Keratinocyte (primary cell): ENCODE measurements around the gene INAFM1. TPM values are rescaled to one million over a fixed set of nuclear protein-coding genes. Genes with fewer than 3 reads are reported as not detected.

Experiments
- DNase-seq: peaks from one replicate; pipeline ENCODE4 v3.0.0-alpha.2; 2011; ENCODE audit warnings: low read depth, missing footprints, low spot score
- FAIRE-seq: peaks from 2 replicates; lab custom pipeline; 2011; peaks lifted over from hg19 to GRCh38; lab: Jason Lieb, UNC
- H2AFZ ChIP-seq: 2 replicates; pipeline ENCODE4 v1.6.0; 2012; ENCODE audit warnings: low read length, control low read depth, inconsistent platforms; ENCODE audit not compliant: control insufficient read depth
- H3K27ac ChIP-seq: 2 replicates; pipeline ENCODE4 v1.5.1; 2011; ENCODE audit warnings: low read length; ENCODE audit not compliant: control insufficient read depth, insufficient read depth
- H3K27me3 ChIP-seq: 3 replicates; pipeline ENCODE4 v1.6.0; 2011; ENCODE audit warnings: low read length; ENCODE audit not compliant: control insufficient read depth, insufficient read depth; ENCODE audit errors: extremely low read depth
- H3K36me3 ChIP-seq, 2 experiments: 2 replicates in 1 of 2; 3 replicates in 1 of 2; pipeline ENCODE4 v1.5.1; 2011; ENCODE audit warnings: low read length in 2 of 2, mild to moderate bottlenecking in 1 of 2; ENCODE audit not compliant: control insufficient read depth in 2 of 2, insufficient read depth in 2 of 2; ENCODE audit errors: extremely low read depth in 1 of 2
- H3K4me1 ChIP-seq: 3 replicates; pipeline ENCODE4 v1.5.1; 2011; ENCODE audit warnings: low read length; ENCODE audit not compliant: control insufficient read depth, insufficient read depth; ENCODE audit errors: extremely low read depth
- H3K4me2 ChIP-seq: 3 replicates; pipeline ENCODE4 v1.6.0; 2011; ENCODE audit warnings: low read depth, low read length; ENCODE audit not compliant: control insufficient read depth, insufficient read depth; ENCODE audit errors: extremely low read depth
- H3K4me3 ChIP-seq, 3 experiments: fragments of 200-600 bp in 1 of 3; sonication (generic) in 1 of 3; 2 replicates in 2 of 3; 3 replicates in 1 of 3; pipeline ENCODE4 v1.5.1; 2011 to 2016; ENCODE audit warnings: low read length in 3 of 3, mild to moderate bottlenecking in 3 of 3, control low read depth in 2 of 3, inconsistent platforms in 1 of 3, low read depth in 1 of 3, mixed read lengths in 1 of 3, mixed run types in 1 of 3, moderate library complexity in 1 of 3; ENCODE audit not compliant: control insufficient read depth in 2 of 3, insufficient read depth in 2 of 3; ENCODE audit errors: extremely low read depth in 1 of 3
- H3K79me2 ChIP-seq: 2 replicates; pipeline ENCODE4 v1.6.0; 2012; ENCODE audit warnings: low read length; ENCODE audit not compliant: control insufficient read depth, insufficient read depth
- H3K9ac ChIP-seq: 3 replicates; pipeline ENCODE4 v1.6.0; 2011; ENCODE audit warnings: low read length; ENCODE audit not compliant: control insufficient read depth, insufficient read depth; ENCODE audit errors: extremely low read depth
- H3K9me1 ChIP-seq: 3 replicates; pipeline ENCODE4 v1.6.0; 2011; ENCODE audit warnings: low read length; ENCODE audit not compliant: control insufficient read depth, insufficient read depth; ENCODE audit errors: extremely low read depth
- H3K9me3 ChIP-seq: 2 replicates; pipeline ENCODE4 v1.5.1; 2012; ENCODE audit warnings: low read depth, low read length; ENCODE audit not compliant: control insufficient read depth
- H4K20me1 ChIP-seq: 3 replicates; pipeline ENCODE4 v1.6.0; 2011; ENCODE audit warnings: low read length; ENCODE audit not compliant: control insufficient read depth, insufficient read depth; ENCODE audit errors: extremely low read depth
- EZH2 ChIP-seq: IDR thresholded peaks from one replicate; pipeline ENCODE4 v1.6.1; 2012; ENCODE audit warnings: inconsistent platforms, mild to moderate bottlenecking, low read length, moderate library complexity
- dilution Hi-C: fragments of 300-500 bp; cut with MboI; formaldehyde crosslinking; loops from one replicate; pipeline ENCODE4 v1.7.0; 2020; ENCODE audit warnings: low sequenced_read_pairs; ENCODE audit not compliant: extremely low pct_ligation_motif_present
- polyA plus RNA-seq, 5 experiments: library from polyadenylated mRNA; depleted of rRNA in 3 of 5; stranded (reverse) in 3 of 5; stranded (forward) in 1 of 5; unstranded in 1 of 5; fragments of >200 nt; gene quantifications; 1 replicate in 1 of 5; 2 replicates in 3 of 5; 3 replicates in 1 of 5; pipeline versions ENCODE4 v1.2.1 to v1.2.3, GENCODE V29; 2011 to 2012; ENCODE audit warnings: missing spikeins in 2 of 5, low read depth in 1 of 5, low replicate concordance in 1 of 5
- TF ChIP-seq, protein P1 (sequence below), 3 experiments: IDR thresholded peaks in 1 of 3; conservative IDR thresholded peaks in 1 of 3; optimal IDR thresholded peaks in 1 of 3; 2 replicates in 2 of 3; 3 replicates in 1 of 3; pipeline versions ENCODE3 to v1.5.1; 2011; ENCODE audit warnings: low read length in 3 of 3, mild to moderate bottlenecking in 3 of 3, moderate library complexity in 2 of 3, control low read depth in 1 of 3, inconsistent platforms in 1 of 3; ENCODE audit not compliant: insufficient read depth in 2 of 3; ENCODE audit errors: extremely low read depth in 1 of 3

INAFM1 gene
- polyA plus RNA-seq, 1 donor (not counting 4 experiments of a cell fraction or from before 2014, with no cell fraction given), result 0.35 TPM

GRCh38 chr19:47255879-47256692 is 18.6 kb upstream of the INAFM1 start, which contains the start of gene CCDC9:
Gene CCDC9, plus strand, starts transcription at chr19:47256525. Its CDS starts 1,876 bp downstream, at chr19:47258401.
- H3K27ac ChIP-seq, result peak within 1 kb of the TSS; percentile 93
- dilution Hi-C loops, result no loop called here
- H3K4me2 ChIP-seq, result peak within 1 kb of the TSS; percentile 96
- H3K27me3 ChIP-seq, result no peaks in the 10 kb centered on the region
- DNase-seq (peak; percentile 76), FAIRE-seq (peak; percentile 87)
- no peaks in the 10 kb centered on the region for H3K9me3 ChIP-seq
- peaks cover 14 to 20% of the 10 kb centered on the region in 2 experiments for H3K36me3 ChIP-seq
- H2AFZ ChIP-seq, result peak within 1 kb of the TSS; percentile 97
- peak within 1 kb of the TSS; percentile 51 to 96 (median 86) for H3K4me3 ChIP-seq
- no peaks in the 10 kb centered on the region for H4K20me1 ChIP-seq
- peaks cover 29% of the 10 kb centered on the region for H3K4me1 ChIP-seq
- H3K79me2 ChIP-seq, result peaks cover 6% of the 10 kb centered on the region
- TF ChIP-seq EZH2, result no peak
- TF ChIP-seq, protein P1, sequence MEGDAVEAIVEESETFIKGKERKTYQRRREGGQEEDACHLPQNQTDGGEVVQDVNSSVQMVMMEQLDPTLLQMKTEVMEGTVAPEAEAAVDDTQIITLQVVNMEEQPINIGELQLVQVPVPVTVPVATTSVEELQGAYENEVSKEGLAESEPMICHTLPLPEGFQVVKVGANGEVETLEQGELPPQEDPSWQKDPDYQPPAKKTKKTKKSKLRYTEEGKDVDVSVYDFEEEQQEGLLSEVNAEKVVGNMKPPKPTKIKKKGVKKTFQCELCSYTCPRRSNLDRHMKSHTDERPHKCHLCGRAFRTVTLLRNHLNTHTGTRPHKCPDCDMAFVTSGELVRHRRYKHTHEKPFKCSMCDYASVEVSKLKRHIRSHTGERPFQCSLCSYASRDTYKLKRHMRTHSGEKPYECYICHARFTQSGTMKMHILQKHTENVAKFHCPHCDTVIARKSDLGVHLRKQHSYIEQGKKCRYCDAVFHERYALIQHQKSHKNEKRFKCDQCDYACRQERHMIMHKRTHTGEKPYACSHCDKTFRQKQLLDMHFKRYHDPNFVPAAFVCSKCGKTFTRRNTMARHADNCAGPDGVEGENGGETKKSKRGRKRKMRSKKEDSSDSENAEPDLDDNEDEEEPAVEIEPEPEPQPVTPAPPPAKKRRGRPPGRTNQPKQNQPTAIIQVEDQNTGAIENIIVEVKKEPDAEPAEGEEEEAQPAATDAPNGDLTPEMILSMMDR (optimal IDR thresholded peaks at IDR 0.05 in 1 of 3, IDR thresholded peaks at IDR 0.05 in 1 of 3, conservative IDR thresholded peaks at IDR 0.05 in 1 of 3; ENCODE audit: extremely low read depth in 1 of 3, insufficient read depth in 2 of 3, low read length in 3 of 3), result no peak
- H3K9ac ChIP-seq, result peak within 1 kb of the TSS; percentile 95
- H3K9me1 ChIP-seq, result no peaks in the 10 kb centered on the region

- Histone ChIP-seq H3K4me3 (peak overlapping the region in 2 of 3 experiments; percentile 51 to 86), H2AFZ (no peak overlapping the region), H4K20me1 (no peaks in the 10 kb centered on the region), H3K27ac (peak overlapping the region; percentile 93), H3K9me1 (no peaks in the 10 kb centered on the region), H3K79me2 (peaks cover 6% of the 10 kb centered on the region), H3K4me2 (peak overlapping the region; percentile 79), H3K9me3 (no peaks in the 10 kb centered on the region), H3K4me1 (peaks cover 29% of the 10 kb centered on the region), H3K36me3 (peaks cover 14 to 24% of the 10 kb centered on the region in 2 experiments), H3K9ac (peak overlapping the region; percentile 95), H3K27me3 (no peaks in the 10 kb centered on the region)
- TF ChIP-seq, protein P1 (optimal IDR thresholded peaks at IDR 0.05 in 1 of 3, IDR thresholded peaks at IDR 0.05 in 1 of 3, conservative IDR thresholded peaks at IDR 0.05 in 1 of 3; ENCODE audit: extremely low read depth in 1 of 3, insufficient read depth in 2 of 3, low read length in 3 of 3), result no peak
- TF ChIP-seq EZH2, result no peak
- peak; percentile 94 for DNase-seq
- dilution Hi-C loops, result no loop called here
- peak; percentile 62 for FAIRE-seq
These were observed 17.8 kb upstream of the INAFM1 start for GRCh38 chr19:47256693-47257410.
